Hematopoietic multipotent progenitor cell treated with erythropoietin and hydrocortisone succinate and interleukin-3 and kit ligand, for 6 days (in vitro differentiated cells): ENCODE data around the gene ATXN7L3.

Experiments
- DNase-seq: peaks from one replicate; pipeline ENCODE4 v3.0.0-alpha.2; 2015

The ATXN7L3 gene

GRCh38 chr17:44198721-44199552 lies 747 bp downstream of the ATXN7L3 start:
- peak; percentile 77 for DNase-seq

DNA sequence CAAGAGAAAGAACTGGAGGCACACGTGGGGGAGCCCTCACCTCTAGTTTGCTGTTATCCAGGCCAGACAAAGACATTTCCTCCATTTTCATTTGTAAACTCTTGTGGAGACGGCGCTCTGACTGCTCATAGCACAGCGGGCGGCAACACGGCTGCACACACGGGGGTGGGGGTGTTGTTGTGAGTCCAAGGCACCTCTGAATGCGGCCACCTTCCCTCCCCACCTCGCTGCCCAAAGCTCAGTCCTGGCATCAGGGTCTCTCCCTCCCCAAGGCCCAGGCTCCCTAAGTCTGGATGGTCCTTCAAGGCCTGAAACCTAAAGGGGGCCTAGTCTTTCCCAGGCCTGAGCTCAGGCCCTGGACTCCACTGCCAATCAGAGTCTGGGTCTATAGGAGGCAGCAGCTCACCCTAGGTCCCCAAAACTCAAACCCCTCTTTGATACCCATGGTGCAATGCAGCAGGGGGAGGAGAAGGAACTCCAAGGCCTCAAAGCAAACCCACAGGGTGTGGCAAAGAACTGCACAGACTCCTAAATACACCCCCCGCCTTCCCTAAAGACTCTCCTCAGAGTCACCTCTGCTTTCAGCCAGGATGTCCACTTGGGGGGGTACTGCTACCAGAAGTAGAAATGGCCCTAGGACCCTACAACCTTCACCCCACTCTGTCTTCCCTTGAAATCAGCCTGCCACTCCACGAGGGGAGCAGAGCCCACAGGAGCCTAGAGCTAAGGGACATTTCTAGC lies 1.5 kb downstream of the ATXN7L3 start:
- DNase-seq: peak; percentile 98

GRCh38 chr17:44197107-44197506 lies 2.6 kb downstream of the ATXN7L3 start:
- no peak for DNase-seq

DNA sequence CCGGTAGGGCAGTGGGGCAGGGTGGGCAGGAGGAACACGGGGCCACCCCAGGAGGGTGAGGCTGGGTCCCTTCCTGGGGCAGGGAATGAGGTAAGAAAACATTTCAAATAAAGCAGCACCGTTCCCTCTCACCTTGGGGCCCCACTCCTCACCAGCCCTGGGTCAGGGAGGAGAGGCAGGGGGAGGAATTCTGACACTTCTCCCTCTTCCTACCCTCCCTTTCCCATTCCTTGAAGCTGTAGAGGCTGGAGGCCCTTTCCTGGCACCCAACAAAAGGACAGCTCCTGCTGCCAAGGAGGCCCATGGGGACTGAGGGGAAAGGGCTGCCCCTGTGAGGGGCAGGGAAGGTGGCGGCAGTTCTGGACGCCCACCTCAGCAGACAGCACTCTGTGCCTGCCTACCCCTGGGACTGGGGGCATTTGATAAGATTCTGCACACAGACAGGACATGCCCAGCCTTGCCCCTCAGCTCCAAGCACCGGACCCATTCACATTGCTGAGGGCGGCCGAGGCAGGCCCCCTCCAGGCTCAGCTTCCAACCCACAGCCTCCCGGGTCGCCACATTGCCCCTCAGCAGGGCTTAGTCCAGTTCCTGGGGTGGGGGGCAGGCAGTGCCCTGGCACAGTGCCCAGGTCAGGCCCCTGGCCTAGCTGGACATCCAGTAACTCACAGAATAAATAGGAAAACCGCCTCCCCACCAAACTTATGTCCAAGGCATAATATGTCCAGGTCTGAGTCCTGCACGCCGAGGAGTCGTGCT lies 6.2 kb downstream of the ATXN7L3 start:
- no peak for DNase-seq

DNA sequence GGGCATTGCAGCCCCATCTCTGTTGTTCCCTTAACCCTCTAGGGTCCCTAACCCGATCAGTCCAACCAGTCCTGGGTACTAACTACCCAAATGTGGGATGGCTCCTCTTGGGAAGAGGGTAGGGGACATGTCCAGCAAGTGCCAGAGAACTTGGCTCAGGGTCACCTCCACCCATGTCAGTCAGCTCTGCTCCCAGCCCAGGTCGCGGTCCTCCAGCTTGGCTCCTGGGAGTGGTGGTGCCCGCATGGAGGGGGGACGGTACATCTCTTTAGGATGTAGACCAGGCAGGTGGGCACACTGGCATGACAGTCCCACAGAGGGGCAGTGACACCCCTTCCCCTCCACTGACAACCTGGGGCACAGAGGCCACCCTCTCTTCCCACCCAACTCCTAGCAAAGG lies 6.9 kb downstream of the ATXN7L3 start:
- DNase-seq: no peak

DNA sequence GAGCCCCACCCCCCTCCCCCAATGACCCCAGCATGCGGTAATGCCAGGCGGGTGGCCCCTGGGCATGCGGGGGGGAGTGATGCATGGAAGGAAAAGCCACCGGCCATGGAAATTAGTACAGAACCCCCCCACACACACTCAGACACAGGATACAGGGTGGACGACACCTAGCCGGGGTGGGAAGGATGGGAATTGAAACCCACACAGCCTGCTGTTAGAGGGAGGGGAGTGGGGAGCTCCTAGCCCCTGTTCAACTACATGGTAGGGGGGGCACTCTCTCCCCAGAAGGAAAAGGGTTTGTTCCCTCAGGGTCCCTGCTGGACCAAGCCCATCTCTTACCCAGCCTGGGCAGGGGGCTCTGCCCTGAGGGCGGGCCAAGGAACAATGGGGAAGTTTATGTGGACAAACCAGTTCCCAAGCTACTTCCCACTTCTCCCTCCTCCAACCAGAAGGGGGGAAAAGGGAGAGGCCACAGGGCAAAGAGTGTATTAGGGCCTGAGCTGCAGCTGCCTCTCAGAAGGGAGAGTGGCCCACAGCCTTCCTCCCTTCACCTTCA lies 7.7 kb downstream of the ATXN7L3 start:
- no peak for DNase-seq

GRCh38 chr17:44191369-44191768 lies 8.3 kb downstream of the ATXN7L3 start:
- no peak for DNase-seq

DNA sequence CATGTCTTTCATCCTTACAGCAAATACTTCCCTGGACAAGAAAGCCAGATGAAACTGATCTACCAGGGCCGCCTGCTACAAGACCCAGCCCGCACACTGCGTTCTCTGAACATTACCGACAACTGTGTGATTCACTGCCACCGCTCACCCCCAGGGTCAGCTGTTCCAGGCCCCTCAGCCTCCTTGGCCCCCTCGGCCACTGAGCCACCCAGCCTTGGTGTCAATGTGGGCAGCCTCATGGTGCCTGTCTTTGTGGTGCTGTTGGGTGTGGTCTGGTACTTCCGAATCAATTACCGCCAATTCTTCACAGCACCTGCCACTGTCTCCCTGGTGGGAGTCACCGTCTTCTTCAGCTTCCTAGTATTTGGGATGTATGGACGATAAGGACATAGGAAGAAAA lies 9.2 kb downstream of the ATXN7L3 start:
- DNase-seq: no peak

DNA sequence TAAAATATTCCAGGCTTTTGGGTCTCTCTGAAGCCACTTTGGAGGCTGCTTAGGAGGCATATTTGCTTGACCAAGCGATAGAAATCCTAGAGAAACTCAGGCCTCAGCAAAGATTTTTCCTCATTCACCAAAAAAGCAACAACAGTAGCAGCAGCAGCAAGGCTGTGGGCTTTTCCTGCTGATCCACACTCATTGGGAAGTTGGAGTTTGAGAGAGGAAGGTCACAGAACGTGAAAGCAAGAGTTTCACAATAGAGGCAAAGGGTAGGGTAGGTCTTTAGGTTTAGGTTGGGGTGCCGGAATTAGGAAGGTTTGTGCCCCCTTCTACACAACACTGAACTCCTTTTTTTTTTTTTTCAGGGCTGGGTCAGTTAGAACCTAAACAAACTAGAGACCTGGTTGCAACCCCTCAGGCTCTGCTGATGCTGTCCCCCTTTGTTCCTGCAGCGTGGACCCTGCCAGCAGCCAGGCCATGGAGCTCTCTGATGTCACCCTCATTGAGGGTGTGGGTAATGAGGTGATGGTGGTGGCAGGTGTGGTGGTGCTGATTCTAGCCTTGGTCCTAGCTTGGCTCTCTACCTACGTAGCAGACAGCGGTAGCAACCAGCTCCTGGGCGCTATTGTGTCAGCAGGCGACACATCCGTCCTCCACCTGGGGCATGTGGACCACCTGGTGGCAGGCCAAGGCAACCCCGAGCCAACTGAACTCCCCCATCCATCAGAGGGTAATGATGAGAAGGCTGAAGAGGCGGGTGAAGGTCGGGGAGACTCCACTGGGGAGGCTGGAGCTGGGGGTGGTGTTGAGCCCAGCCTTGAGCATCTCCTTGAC lies 10.9 kb downstream of the ATXN7L3 start:
- DNase-seq: no peak

- DNase-seq: peak; percentile 64
Observed at GRCh38 chr17:44187131-44187899, 12.4 kb downstream of the ATXN7L3 start.

- DNase-seq: peak; percentile 100
Observed at GRCh38 chr17:44186307-44187130, 13.2 kb downstream of the ATXN7L3 start, which contains the start of gene TMUB2. TMUB2 (plus strand) TSS chr17:44186972; CDS start chr17:44187709, 737 bp downstream.

GRCh38 chr17:44184212-44184810 lies 15.4 kb downstream of the ATXN7L3 start:
- DNase-seq: no peak

DNA sequence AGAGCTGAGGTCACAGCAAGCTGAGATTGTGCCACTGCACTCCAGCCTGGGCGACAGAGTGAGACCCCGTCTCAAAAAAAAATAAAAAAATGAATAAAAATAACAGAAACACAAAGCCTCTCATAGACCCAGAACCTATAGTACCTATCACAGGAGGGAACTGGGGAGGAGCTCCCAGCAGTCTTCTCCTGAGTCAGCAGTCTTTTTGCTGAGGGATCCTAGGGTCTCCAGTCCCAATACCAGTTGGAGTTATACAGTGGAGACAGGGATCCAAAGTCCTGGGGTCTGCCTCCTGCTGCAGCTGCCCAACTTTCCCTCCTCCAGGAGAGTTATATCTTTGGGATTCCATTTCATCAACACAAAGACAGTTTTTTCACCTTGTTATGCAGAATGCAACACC lies 16.7 kb downstream of the ATXN7L3 start:
- DNase-seq: no peak

- DNase-seq: no peak
Observed at GRCh38 chr17:44178133-44178532, 21.6 kb downstream of the ATXN7L3 start.

GRCh38 chr17:44177640-44178039 lies 22.0 kb downstream of the ATXN7L3 start:
- DNase-seq: no peak

- no peak for DNase-seq
Observed at GRCh38 chr17:44176671-44177501, 22.8 kb downstream of the ATXN7L3 start.

DNA sequence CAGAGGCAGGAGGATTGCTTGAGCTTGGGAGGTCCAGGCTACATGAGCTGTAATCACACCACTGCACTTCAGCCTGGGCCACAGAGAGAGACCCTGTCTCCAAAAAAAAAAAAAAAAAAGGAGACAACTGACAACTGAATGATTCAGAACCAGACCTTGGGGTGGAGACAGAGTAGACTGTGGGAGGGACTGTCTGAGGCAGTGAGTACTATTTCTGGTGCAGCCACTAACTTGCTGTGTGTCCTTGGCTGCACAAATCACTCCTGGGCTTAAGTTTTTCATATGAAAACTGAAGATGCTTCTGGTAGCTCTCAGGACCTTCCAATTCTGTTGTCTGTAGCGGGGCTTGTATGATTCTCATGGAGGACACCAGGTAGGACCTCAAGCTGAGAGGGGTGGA lies 23.4 kb downstream of the ATXN7L3 start:
- no peak for DNase-seq

DNA sequence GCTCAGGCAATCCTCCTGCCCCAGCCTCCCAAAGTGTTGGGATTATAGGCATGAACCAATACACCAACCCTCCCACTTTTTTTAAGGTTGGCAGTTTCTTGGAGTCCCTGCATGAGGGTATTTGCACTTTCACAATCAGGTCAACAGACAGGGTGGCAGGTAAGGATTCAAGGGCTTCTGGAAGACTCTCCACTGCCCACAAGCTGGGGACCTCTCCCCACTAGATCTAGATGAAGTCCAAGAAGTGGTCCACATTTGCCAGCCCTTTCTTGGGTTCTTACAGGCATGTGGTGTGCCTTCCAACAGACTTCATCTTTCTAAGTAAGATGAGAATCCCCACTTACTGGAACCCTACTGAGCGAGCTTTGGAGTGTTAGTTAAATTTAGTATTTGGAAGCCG lies 25.3 kb downstream of the ATXN7L3 start:
- DNase-seq: no peak

DNA sequence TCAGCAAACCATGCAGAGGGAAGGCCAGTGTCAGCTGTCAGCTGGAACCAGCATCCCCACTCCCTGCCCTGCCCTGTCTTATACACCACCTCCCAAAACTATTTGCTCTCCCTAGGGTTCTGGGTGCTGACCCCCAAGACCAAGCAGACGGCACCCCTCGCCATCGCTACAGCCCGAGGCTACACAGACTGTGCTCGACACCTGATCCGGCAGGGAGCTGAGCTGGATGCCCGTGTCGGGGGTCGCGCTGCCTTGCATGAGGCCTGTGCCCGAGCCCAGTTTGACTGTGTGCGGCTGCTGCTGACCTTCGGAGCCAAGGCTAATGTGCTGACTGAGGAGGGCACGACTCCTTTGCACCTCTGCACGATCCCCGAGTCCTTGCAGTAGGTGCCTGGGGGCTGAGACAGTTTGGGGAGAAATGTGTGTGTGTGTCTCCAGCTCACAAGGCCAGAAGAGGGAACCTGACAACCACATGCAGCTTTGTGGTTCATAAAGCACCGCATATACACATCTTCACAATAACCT lies 27.7 kb downstream of the ATXN7L3 start:
- no peak for DNase-seq
